Progenitor cell of endocrine pancreas (in vitro differentiated cells): Measurements from ENCODE around the gene ACCSL. TPM values are rescaled to one million over a fixed set of nuclear protein-coding genes. Genes with fewer than 3 reads are reported as not detected.

Experiments
- DNase-seq: peaks from one replicate; pipeline ENCODE4 v3.0.0; 2021; ENCODE audit warnings: low spot score; ENCODE audit not compliant: unreplicated experiment
- H3K27ac Mint-ChIP-seq: 2 replicates; pipeline ENCODE4 v1.8.0; 2021; ENCODE audit warnings: mild to moderate bottlenecking, moderate library complexity, mixed read lengths
- H3K27me3 Mint-ChIP-seq: 2 replicates; pipeline ENCODE4 v1.8.0; 2021; ENCODE audit warnings: mixed read lengths
- H3K36me3 Mint-ChIP-seq: 2 replicates; pipeline ENCODE4 v1.8.0; 2022; ENCODE audit warnings: mixed read lengths; ENCODE audit not compliant: insufficient read depth
- H3K4me1 Mint-ChIP-seq: 2 replicates; pipeline ENCODE4 v1.8.0; 2021; ENCODE audit warnings: low read depth, mixed read lengths
- H3K4me3 Mint-ChIP-seq: 2 replicates; pipeline ENCODE4 v1.8.0; 2021; ENCODE audit warnings: low read depth, mild to moderate bottlenecking, moderate library complexity, mixed read lengths
- H3K9me3 Mint-ChIP-seq: 2 replicates; pipeline ENCODE4 v1.8.0; 2021; ENCODE audit warnings: low read depth, mixed read lengths
- CTCF ChIP-seq: fragments of 200-600 bp; sonication (generic); IDR thresholded peaks from one replicate; pipeline ENCODE4 v1.5.0; 2021; ENCODE audit warnings: antibody characterized with exemption, mild to moderate bottlenecking; ENCODE audit not compliant: unreplicated experiment
- total RNA-seq: library from RNA; stranded (reverse); gene quantifications from 2 replicates; pipeline ENCODE4 v1.2.1, GENCODE V29; 2021

ACCSL gene
- total RNA-seq, 1 donor from 2014 or later = not detected

GRCh38 chr11:44068180-44068579 is 20.4 kb downstream of the ACCSL start:
- Mint-ChIP-seq H3K4me3 (no peak overlapping the region), H3K36me3 (peaks cover 2% of the 10 kb centered on the region), H3K27ac (no peak overlapping the region), H3K27me3 (peaks cover 6% of the 10 kb centered on the region), H3K4me1 (peaks cover 13% of the 10 kb centered on the region), H3K9me3 (no peaks in the 10 kb centered on the region)
- no peak for DNase-seq
- TF ChIP-seq CTCF = no peak

- no peak for TF ChIP-seq CTCF
- Mint-ChIP-seq H3K9me3 (no peaks in the 10 kb centered on the region), H3K4me1 (no peaks in the 10 kb centered on the region), H3K36me3 (peaks cover 2% of the 10 kb centered on the region), H3K27me3 (no peaks in the 10 kb centered on the region), H3K27ac (no peak overlapping the region), H3K4me3 (no peak overlapping the region)
- no peak for DNase-seq
These were observed 23.4 kb downstream of the ACCSL start for GRCh38 chr11:44071157-44071556.

GRCh38 chr11:44072757-44073658 is 25.2 kb downstream of the ACCSL start:
- TF ChIP-seq CTCF = no peak
- H3K4me3 Mint-ChIP-seq = no peak overlapping the region
- no peaks in the 10 kb centered on the region for H3K27me3 Mint-ChIP-seq
- DNase-seq = no peak
- H3K9me3 Mint-ChIP-seq = no peaks in the 10 kb centered on the region
- no peak overlapping the region for H3K27ac Mint-ChIP-seq
- H3K36me3 Mint-ChIP-seq = peaks cover 7% of the 10 kb centered on the region
- H3K4me1 Mint-ChIP-seq = no peaks in the 10 kb centered on the region

- Mint-ChIP-seq H3K27me3 (no peaks in the 10 kb centered on the region), H3K4me1 (no peaks in the 10 kb centered on the region)
These were observed 31.0 kb downstream of the ACCSL start for GRCh38 chr11:44078794-44079193.

GRCh38 chr11:44079376-44079775 is 31.6 kb downstream of the ACCSL start:
- H3K27me3 Mint-ChIP-seq = no peaks in the 10 kb centered on the region
- peak overlapping the region; percentile 59 for H3K27ac Mint-ChIP-seq
- H3K4me3 Mint-ChIP-seq = no peak overlapping the region
- no peak for DNase-seq
- TF ChIP-seq CTCF = no peak
- no peaks in the 10 kb centered on the region for H3K4me1 Mint-ChIP-seq
- H3K9me3 Mint-ChIP-seq = no peaks in the 10 kb centered on the region
- peaks cover 10% of the 10 kb centered on the region for H3K36me3 Mint-ChIP-seq

More at GRCh38 chr11:44078794-44079193, 31.0 kb downstream of the ACCSL start:
- TF ChIP-seq CTCF = no peak
- DNase-seq = no peak
- Mint-ChIP-seq H3K9me3 (no peaks in the 10 kb centered on the region), H3K4me3 (no peak overlapping the region), H3K27ac (peak overlapping the region; percentile 59), H3K36me3 (peaks cover 5% of the 10 kb centered on the region)
